ENCODE results near the gene EIF3A.

GRCh38 chr10:119045561-119045960, 35.1 kb downstream of the EIF3A start:
- TF ChIP-seq CTCF (IDR thresholded peaks at IDR 0.05), result no peak
- no peak for TF ChIP-seq POLR2A (IDR thresholded peaks at IDR 0.05)
